OCI-LY3 (cell line): ENCODE measurements around the gene NAA15.
"Not testable (repeated sequence)": the region's sequence is repeated elsewhere in the genome, so short reads cannot be mapped to it uniquely, and the experiment has no call there.

Source experiments
- EZH2phosphoT487 ChIP-seq: fragments of 200-600 bp; shearing (Covaris generic); IDR thresholded peaks from 2 replicates; pipeline ENCODE4 v1.6.1; 2018; ENCODE audit warnings: antibody characterized with exemption, mixed run types, low read depth
- TF ChIP-seq, protein P1 (sequence below): fragments of 200-600, 300-600 bp; sonication (generic); IDR thresholded peaks from 2 replicates; pipeline ENCODE4 v1.5.1; 2014; ENCODE audit warnings: antibody characterized with exemption, low read length, low read depth

DNA sequence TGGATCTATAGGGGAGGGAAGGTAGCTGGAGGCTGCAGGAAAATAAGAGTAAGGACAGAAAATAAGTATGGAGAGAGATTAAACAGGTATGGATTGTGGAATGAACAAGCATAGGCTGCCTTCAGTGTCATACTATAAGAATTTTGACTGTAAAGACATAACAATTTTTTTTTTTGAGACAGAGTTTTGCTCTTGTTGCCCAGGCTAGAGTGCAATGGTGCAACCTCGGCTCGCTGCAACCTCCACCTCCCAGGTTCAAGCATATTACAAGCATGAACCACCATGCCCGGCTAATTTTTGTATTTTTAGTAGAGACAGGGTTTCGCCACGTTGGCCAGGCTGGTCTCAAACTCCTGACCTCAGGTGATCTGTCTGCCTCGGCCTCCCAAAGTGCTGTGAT lies 45.7 kb upstream of the NAA15 start:
- TF ChIP-seq, protein P1, sequence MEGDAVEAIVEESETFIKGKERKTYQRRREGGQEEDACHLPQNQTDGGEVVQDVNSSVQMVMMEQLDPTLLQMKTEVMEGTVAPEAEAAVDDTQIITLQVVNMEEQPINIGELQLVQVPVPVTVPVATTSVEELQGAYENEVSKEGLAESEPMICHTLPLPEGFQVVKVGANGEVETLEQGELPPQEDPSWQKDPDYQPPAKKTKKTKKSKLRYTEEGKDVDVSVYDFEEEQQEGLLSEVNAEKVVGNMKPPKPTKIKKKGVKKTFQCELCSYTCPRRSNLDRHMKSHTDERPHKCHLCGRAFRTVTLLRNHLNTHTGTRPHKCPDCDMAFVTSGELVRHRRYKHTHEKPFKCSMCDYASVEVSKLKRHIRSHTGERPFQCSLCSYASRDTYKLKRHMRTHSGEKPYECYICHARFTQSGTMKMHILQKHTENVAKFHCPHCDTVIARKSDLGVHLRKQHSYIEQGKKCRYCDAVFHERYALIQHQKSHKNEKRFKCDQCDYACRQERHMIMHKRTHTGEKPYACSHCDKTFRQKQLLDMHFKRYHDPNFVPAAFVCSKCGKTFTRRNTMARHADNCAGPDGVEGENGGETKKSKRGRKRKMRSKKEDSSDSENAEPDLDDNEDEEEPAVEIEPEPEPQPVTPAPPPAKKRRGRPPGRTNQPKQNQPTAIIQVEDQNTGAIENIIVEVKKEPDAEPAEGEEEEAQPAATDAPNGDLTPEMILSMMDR = not testable (repeated sequence)
- TF ChIP-seq EZH2phosphoT487 = not testable (repeated sequence)
